ENCODE results near the gene ARHGAP10.
"Not testable (repeated sequence)": the region's sequence is repeated elsewhere in the genome, so short reads cannot be mapped to it uniquely, and the experiment has no call there.

The ARHGAP10 gene

DNA sequence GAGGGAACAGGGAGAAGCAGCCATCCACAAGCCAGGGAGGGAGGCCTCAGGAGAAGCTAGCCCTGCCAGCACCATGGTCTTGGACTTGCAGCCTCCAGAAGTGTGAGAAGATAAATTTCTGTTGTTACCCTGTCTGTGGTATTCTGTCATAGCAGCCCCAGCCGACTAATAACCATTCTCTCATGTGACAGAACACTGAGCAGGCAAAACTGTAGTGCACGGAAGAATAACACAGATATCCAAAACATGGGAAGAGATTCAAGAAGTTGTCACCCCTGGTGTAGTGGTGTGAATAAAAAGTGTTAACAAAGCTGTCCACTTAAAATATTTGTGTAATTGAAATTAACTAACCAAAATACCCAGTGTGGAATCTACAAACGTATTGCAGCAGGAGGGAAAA is 265.0 kb downstream of the ARHGAP10 start:
- no peak for DNase-seq

DNA sequence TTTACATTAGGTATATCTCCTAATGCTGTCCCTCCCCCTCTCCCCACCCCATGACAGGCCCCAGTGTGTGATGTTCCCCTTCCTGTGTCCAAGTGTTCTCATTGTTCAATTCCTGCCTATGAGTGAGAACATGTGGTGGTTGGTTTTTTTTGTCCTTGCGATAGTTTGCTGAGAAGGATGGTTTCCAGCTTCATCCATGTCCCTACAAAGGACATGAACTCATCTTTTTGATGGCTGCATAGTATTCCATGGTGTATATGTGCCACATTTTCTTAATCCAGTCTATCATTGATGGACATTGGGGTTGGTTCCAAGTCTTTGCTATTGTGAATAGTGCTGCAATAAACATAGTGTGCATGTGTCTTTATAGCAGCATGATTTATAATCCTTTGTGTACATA is 268.1 kb downstream of the ARHGAP10 start:
- DNase-seq, result not testable (repeated sequence)

- no peak for DNase-seq
Observed at GRCh38 chr4:148004228-148004857, 272.5 kb downstream of the ARHGAP10 start.

DNA sequence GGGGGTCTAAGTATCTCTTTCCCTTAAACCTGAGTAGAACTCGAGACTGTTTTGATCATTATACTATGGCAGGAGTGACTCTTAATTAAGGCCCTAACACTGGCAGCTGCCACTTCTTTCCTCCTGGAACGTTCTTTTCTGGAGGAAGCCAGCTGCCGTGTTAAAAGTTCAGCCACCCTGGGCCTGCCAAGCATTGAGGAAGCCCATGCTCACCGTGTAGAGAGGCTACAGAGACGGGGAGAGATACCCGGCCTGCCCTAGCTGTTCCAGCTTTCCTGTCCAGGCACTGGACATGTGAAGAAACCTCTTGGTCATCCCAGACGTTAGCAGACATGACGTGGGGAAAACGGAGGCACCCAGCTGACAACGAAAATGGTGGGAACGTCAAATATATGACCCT is 274.1 kb downstream of the ARHGAP10 start:
- no peak for DNase-seq

DNA sequence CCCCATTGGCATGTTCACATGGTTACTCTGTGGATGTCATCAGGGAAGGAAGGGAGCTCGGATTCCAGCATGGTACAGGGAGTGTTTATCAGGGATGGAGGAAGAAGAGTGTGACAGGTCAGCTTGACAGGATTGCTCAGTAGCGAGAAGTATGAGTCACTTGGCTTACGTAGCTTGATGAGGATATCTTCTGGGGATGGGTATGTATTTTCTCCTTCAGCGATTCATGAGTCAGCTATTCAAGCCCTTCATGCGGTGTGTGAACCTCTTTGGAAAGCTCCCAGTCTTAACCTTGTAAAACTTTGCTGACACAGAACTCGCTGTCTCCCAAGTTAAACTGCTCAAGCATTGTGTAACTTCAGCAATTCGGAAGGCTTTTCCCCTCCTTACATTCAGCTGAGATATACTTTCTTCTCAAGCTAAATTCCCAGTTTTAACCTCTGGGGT is 275.4 kb downstream of the ARHGAP10 start:
- no peak for DNase-seq

DNA sequence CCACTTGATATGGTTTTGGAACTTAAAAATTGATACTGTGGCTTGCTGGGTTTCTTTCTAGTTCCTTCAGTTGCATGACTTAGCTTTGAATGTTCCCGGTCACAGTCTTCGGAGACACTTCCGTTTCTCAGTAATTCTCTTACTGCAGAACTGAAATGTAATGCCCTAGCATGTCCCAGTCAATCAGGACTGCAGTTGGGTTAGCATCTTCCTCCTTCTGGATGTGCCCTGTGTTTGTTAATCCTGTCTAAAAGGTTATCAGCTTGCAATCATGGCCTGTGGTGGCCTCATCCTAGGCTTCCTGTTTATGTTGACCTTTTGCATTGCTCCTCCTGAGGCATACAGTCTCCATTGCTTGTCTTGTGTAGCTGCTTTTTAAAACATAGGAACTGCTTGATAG is 275.9 kb downstream of the ARHGAP10 start:
- DNase-seq, result no peak

DNA sequence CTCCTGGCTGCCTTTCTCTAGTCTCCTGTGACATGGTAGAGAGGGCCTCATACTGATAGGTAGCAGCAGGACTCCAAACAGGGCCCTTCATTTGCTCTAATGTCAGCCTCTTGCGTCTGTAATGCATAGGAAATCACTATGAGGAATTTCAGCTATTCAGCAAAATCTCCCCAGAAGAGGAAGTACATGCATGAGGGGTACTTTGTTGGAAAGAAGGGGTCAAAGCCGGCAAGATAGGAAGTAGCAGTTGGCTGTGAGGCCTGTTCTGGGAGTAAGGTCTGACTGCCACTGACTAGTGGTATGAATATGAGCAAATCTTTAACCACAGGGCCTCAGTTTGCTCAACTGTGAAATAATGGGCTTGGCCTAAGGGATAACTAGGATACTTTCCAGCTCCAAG is 283.2 kb downstream of the ARHGAP10 start:
- no peak for DNase-seq

- no peak for DNase-seq
Observed at GRCh38 chr4:148015468-148015867, 283.6 kb downstream of the ARHGAP10 start.

- no peak for DNase-seq
Observed at GRCh38 chr4:148016063-148016637, 284.3 kb downstream of the ARHGAP10 start.

DNA sequence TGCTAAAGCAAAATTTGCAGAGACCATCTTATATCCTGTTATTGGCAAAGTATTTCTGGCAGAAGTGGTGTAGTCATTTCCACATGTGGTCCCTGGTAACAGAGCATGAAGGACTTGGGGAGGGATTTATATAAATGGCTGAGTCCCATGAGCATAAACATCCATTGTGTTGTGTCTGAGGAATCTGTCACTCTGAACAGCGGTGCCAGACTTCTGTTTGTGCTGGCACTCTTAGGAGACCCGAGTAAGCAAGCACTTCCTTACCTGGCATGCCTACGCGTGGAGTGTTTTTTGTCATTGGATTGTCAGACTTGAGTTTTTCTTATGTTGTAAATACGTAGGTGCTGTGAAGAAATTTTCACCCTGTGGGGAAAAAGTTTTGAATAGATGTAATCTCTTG is 285.9 kb downstream of the ARHGAP10 start:
- DNase-seq, result no peak

GRCh38 chr4:148021686-148022085 is 289.8 kb downstream of the ARHGAP10 start:
- no peak for DNase-seq

- DNase-seq, result no peak
Observed at GRCh38 chr4:148022975-148023374, 291.1 kb downstream of the ARHGAP10 start.

DNA sequence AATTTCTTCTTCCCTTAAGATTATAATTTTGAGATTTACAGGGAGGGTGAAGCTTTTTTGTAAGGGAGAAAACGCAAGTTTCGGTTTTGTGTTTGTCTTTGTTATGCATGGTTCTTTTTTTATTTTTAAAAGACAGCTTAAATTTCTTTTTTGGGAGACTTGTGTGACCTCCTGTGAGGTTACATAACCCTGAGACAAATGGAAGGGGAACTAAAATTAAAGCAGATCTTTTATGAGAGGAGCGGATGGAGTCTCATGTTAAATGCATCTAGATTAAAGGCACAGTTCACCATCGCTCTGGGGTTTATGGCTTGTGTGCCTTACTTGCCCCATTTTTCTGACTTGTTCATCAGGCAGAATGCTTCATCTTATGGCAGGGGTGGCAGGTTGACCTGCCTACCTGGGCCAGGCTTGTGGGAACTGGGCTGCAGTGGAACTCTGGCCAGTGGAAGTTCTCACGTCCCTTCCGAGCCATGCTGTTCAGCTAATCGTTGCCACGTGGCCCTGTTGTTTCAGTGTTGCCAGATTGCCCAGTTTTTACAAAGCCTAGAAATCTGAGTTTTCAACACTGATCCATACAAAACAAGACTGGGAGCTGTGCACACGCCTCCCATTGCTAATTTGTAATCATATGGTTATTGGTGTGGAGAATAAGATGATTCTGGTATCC is 291.8 kb downstream of the ARHGAP10 start:
- DNase-seq, result no peak

DNA sequence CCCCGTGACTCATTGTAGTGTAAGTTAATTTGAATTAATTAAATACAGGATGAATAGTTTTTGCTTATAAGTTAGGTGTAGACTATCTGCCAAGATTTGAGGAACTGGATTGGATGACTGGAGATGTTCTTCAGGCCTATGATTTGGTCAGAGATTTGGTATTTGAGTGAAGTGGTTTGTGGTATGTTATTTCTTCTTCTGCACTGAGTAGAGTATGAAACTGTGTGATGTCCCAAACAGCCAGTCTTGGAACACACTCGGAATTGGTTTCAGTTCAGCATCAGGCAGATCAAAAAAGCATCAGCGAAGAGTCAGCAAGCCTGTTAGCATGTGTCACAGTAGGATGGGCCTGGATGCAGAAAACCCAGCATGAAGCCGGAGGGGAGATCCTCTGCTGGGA is 294.1 kb downstream of the ARHGAP10 start:
- DNase-seq, result no peak

- DNase-seq, result no peak
Observed at GRCh38 chr4:148027201-148027600, 295.3 kb downstream of the ARHGAP10 start.

- no peak for DNase-seq
Observed at GRCh38 chr4:148029781-148030180, 297.9 kb downstream of the ARHGAP10 start.

DNA sequence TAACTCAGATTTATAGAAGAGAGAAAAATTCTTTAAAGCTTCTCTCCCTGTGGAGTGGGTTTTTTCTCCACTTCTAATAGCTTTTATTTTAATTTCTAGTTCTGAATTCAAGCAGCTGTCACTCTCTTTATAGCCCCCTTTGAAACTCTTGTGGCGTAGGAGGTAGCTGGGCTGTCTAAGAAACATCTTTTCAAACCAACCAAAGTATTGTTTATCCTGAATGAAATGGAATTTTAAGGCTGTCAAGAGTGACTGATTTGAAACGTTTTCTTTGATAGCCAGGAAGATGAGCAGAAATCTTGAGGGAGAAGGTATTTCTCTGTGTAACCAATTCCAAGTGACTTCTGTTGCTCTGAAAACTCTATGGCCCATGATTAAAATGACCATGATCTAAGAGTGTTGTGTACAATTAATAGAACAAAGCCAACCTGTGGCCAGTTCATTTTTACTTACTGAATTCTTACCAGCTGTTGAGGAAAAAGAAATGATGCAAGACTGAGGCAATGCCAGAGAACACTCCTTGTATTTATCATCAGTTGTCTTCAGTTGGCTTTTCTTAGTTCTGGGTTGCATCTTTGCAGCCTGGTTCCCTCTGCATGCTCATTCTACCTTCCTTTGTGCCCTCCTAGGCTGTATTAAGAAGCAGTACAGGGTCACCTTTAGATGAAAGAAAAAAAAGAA is 298.4 kb downstream of the ARHGAP10 start:
- no peak for DNase-seq

- no peak for DNase-seq
Observed at GRCh38 chr4:148034813-148035212, 302.9 kb downstream of the ARHGAP10 start.

DNA sequence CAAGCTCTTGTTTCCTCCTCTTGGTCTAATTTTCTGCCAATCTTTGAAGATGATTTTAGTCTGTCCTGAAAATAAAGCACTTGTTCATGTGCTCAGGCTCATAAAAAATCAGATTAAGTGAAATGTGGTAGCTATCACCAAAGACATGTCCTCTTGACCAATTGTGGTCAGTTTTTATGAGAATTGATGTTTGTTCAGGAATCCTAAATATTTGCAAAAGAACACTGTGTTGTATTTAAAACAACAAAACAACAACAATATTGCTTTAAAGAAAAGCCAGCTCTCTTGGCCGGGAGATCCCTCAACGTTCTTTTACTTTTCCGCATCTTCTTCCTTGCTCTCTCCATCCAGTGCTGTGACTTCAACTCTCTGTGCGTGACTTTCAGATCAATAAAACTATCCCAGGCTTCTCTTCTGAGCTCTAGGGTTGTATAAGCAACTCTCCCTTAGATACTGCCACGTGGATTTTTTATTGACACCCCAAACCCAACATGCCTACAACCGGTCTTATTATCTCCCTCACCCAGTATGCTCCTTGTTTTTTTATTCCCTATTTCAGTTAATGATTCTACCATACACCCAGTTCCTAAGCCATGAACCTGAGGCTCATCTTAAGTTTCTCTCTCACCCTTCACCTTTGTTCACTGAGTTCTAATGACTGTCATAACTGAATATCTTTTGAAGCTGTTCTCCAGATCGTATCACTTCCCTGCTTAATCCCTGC is 309.9 kb downstream of the ARHGAP10 start:
- no peak for DNase-seq

DNA sequence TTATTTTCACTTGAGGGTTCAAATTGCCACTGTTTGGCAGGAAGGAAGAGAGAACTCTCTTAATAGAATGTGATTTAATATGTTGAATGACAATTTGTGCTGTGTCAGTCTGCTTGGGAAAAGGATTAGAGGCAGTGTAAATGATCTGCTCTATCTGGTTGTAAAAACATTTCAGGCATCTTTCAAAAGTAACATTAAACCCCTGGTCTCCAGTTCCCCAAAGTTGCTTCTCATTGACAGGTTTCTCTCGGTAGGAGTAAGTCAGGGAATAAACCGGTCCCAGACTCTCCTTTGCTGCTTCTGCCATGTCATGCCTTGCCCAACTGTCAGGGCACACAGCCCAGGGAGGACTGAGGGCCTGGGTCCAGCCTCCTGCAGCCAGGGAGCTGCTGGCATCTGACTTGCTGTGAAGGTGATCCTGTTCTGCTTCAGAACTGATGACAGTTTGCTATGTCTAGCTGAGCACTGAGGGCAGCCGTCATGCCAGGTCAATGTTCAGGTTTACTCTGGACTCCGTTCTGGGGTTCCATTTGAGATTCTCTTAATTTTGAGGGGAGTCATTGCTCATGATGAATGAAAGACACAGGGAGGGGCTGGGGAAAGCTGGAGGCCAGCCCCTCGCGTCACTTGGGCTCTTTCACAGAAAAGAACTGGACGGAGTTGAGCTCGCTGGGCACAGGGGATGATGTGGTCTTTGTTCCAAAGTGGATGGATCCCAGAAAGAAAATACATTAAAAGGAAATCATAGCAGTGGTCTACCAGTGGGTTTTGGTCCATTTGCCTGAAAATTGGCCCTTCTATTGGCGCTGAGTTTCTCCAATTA is 312.4 kb downstream of the ARHGAP10 start:
- no peak for DNase-seq

DNA sequence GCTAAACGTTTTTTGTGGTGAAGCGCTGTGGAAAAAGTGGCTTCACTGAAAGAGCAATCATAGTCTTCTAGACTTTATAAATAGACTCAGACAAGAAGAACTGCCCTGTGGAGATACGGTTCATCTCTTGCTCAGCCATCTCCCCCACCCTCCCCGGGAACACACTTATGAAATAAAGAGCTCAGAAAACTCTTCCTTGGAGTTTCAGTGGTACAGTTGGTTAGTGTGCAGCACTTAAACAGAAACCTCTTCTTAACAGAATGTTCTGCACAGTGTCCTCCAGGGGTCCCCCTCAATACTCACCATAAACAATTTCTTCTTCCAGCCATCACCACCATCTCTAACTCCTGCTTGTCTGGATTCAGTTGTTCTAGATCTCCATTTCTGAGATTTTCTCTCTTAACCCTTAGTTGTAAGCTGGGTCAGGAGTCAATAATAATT is 313.0 kb downstream of the ARHGAP10 start:
- no peak for DNase-seq

DNA sequence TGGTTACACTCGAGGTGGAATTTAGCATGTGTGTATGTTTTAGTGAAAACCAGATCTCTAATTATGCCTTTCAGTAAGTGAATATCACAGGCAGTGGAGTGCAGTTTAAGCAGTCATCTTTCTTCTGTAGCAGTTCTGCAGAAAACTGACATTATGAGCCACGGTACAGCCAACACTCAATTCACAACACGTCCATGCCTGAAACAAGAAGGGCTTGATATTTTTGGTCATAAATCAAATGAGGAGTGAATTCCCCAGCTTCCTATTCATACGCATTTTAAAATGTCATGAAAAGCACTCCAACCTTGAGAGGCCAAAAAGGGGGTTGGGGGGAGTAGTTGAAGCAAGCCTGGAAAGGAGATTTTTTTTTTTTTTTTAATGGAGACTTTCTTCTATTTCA is 316.7 kb downstream of the ARHGAP10 start:
- no peak for DNase-seq

Data from effector CD8-positive, alpha-beta T cell (primary cell).